B cell (primary cell): Measurements from ENCODE around the gene RPL27.

Experiments
- CTCF ChIP-seq: fragments of 200-600 bp; IDR thresholded peaks from one replicate; pipeline ENCODE4 v1.8.0; 2022; ENCODE audit warnings: antibody characterized with exemption, mild to moderate bottlenecking
- EZH2 ChIP-seq: IDR thresholded peaks from 2 replicates; pipeline ENCODE4 v1.6.1; 2012; ENCODE audit warnings: borderline replicate concordance, low read depth, mild to moderate bottlenecking, moderate library complexity, low read length; ENCODE audit not compliant: insufficient read depth, poor library complexity, severe bottlenecking

GRCh38 chr17:42975265-42975664, 23.0 kb upstream of the RPL27 start:
- TF ChIP-seq CTCF = no peak
- TF ChIP-seq EZH2 = no peak
